ENCODE measurements around the gene INTS4. TPM values are rescaled to one million over a fixed set of nuclear protein-coding genes. Genes with fewer than 3 reads are reported as not detected.

The INTS4 gene
- total RNA-seq, 6 experiments from 2014 or later: 8.3 to 19.0 (median 14.7) TPM

DNA sequence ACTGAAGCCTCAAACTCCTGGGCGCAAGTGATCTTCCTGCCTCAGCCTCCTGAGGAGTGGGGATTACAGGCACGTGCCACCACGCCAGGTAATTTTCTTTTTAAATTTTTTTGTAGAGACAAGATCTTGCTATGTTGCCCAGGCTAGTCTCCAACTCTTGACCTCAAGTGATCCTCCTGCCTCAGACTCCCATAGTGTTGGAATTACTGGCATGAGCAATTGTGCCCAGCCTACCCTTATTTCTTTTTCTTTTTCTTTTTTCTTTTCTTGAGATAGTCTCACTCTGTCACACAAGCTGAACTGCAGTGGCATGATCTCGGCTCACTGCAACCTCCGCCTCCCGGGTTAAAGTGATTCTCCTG is 109.7 kb downstream of the INTS4 start:
- DNase-seq: no peak
- H3K4me3 ChIP-seq: no peak overlapping the region
- peaks cover 0 to 15% (median 7%) of the 10 kb centered on the region in 4 donors for H3K36me3 ChIP-seq
- H3K27ac ChIP-seq: no peak overlapping the region
- intact Hi-C loops (cut with DNase I): no loop called here
- H3K27me3 ChIP-seq: no peaks in the 10 kb centered on the region
- 100% methylated on average over 4 of the region's 6 CpGs for WGBS (ENCODE audit: insufficient coverage, low coverage, low lambda C conversion rate, missing lambda C conversion rate)
- H3K4me1 ChIP-seq: no peaks in the 10 kb centered on the region
- TF ChIP-seq POLR2A (IDR thresholded peaks at IDR 0.05): no peak
- TF ChIP-seq, protein P1, sequence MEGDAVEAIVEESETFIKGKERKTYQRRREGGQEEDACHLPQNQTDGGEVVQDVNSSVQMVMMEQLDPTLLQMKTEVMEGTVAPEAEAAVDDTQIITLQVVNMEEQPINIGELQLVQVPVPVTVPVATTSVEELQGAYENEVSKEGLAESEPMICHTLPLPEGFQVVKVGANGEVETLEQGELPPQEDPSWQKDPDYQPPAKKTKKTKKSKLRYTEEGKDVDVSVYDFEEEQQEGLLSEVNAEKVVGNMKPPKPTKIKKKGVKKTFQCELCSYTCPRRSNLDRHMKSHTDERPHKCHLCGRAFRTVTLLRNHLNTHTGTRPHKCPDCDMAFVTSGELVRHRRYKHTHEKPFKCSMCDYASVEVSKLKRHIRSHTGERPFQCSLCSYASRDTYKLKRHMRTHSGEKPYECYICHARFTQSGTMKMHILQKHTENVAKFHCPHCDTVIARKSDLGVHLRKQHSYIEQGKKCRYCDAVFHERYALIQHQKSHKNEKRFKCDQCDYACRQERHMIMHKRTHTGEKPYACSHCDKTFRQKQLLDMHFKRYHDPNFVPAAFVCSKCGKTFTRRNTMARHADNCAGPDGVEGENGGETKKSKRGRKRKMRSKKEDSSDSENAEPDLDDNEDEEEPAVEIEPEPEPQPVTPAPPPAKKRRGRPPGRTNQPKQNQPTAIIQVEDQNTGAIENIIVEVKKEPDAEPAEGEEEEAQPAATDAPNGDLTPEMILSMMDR (IDR thresholded peaks at IDR 0.05): no peak
- no peak for ATAC-seq
- no peaks in the 10 kb centered on the region for H3K9me3 ChIP-seq

DNA sequence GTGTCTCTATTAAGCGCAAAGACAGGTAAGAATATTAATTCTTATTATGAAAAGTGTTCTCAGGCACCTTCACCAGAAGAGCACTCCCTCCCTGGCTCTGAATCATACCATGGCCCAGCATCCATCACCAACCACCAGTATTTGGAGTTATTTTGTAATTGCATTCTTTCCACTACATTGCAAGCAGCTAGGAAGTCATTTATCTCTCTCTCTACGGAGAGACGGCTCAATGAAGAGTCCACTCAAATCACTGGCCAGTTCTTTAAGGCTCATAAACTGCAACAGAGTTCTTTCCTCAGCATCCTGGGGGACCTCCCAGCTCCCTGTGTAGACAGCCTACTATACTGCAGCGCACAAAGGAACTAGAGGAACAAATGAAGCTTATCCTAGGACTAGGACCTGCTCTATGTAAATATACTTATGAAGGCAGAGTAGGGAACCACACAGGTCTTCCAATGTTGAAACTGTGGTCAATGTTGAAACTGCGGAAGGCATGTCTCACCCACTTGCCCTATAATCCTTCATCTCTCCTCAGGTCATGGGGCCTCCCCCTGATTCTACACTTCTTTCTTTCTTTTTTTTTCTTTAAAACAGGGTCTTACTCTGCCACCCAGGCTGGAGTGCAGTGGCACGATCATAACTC is 110.2 kb downstream of the INTS4 start:
- intact Hi-C loops (cut with DNase I): no loop called here
- Histone ChIP-seq H3K36me3 (peaks cover 0 to 15% (median 7%) of the 10 kb centered on the region in 4 donors), H3K4me1 (no peaks in the 10 kb centered on the region), H3K9me3 (no peaks in the 10 kb centered on the region), H3K27ac (no peak overlapping the region), H3K27me3 (no peaks in the 10 kb centered on the region), H3K4me3 (no peak overlapping the region)
- DNase-seq (no peak), ATAC-seq (no peak)
- TF ChIP-seq POLR2A (IDR thresholded peaks at IDR 0.05): no peak
- TF ChIP-seq, protein P1 (IDR thresholded peaks at IDR 0.05): no peak
- 77% methylated on average over 4 of the region's 6 CpGs for WGBS (ENCODE audit: insufficient coverage, low coverage, low lambda C conversion rate, missing lambda C conversion rate)

DNA sequence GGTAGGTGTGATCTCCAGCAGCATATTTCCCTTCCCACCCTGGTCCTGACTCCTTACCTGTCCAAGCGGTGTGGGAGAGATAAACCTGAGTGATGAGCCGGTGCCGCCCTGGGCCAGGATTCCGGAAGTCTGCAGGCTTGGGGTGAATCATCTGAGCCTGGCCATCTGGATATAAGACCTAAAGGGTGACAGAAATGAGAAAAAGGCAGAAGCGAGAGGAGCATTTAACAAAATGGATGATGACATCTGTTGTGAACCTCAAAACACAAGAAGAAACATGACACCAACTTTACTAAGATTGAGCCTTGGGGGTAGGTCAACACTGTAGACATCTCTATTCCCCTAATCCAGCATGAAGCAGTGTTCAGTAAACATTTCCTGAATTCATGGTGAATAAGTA is 110.7 kb downstream of the INTS4 start:
- TF ChIP-seq, protein P1 (IDR thresholded peaks at IDR 0.05): no peak
- TF ChIP-seq POLR2A (IDR thresholded peaks at IDR 0.05): no peak
- Histone ChIP-seq H3K27me3 (no peaks in the 10 kb centered on the region), H3K36me3 (peaks cover 0 to 19% (median 7%) of the 10 kb centered on the region in 4 donors), H3K4me3 (no peak overlapping the region), H3K4me1 (no peaks in the 10 kb centered on the region), H3K9me3 (no peaks in the 10 kb centered on the region), H3K27ac (no peak overlapping the region)
- 100% methylated on average over 5 of the region's 5 CpGs for WGBS (ENCODE audit: insufficient coverage, low coverage, low lambda C conversion rate, missing lambda C conversion rate)
- DNase-seq (no peak), ATAC-seq (no peak)
- intact Hi-C loops (cut with DNase I): no loop called here

DNA sequence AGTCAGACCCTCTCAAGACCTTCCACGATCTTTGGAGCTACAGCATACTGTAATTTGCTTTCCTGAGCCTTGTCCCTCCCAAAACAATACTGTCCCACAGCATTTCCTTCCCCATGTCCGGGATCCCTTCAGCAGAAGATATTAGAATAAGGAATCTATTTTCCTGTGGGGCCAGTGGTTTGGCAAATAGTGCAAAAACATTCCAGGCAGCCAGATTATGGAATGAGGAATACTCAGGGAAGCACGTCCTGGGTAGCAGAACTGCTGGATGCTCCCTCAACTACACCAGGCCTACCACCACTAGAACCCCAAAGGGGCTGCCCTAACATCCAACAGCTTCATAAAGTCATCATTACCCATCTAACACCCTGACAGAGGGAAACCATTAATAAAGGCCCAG is 112.1 kb downstream of the INTS4 start:
- Histone ChIP-seq H3K27me3 (no peaks in the 10 kb centered on the region), H3K4me1 (no peaks in the 10 kb centered on the region), H3K9me3 (no peaks in the 10 kb centered on the region), H3K36me3 (peaks cover 0 to 25% (median 7%) of the 10 kb centered on the region in 4 donors), H3K27ac (no peak overlapping the region), H3K4me3 (no peak overlapping the region)
- TF ChIP-seq POLR2A (IDR thresholded peaks at IDR 0.05): no peak
- TF ChIP-seq, protein P1 (IDR thresholded peaks at IDR 0.05): no peak
- ATAC-seq (no peak), DNase-seq (no peak)
- intact Hi-C loops (cut with DNase I): no loop called here
- 86% methylated on average over 2 of the region's 3 CpGs for WGBS (ENCODE audit: insufficient coverage, low coverage, low lambda C conversion rate, missing lambda C conversion rate)
